DND-41 (cell line): ENCODE data around the gene CIITA.

ENCODE experiments used
- CTCF ChIP-seq: IDR thresholded peaks from 2 replicates; pipeline ENCODE4 v1.5.1; 2012; ENCODE audit warnings: borderline replicate concordance, low read length, moderate library complexity, mild to moderate bottlenecking; ENCODE audit not compliant: poor library complexity, severe bottlenecking; ENCODE audit errors: extremely low read depth
- EZH2 ChIP-seq: IDR thresholded peaks from 3 replicates; pipeline ENCODE4 v1.6.1; 2012; ENCODE audit warnings: borderline replicate concordance, low read depth, mild to moderate bottlenecking, moderate library complexity, low read length, inconsistent platforms; ENCODE audit not compliant: severe bottlenecking

- TF ChIP-seq CTCF (no peak), EZH2 (no peak)
Measured at GRCh38 chr16:10979717-10980601, 103.0 kb downstream of the CIITA start.
